GM21367 (cell line): ENCODE results near the gene RMND5A.
"Not testable (repeated sequence)": the region's sequence is repeated elsewhere in the genome, so short reads cannot be mapped to it uniquely, and the experiment has no call there.

Source experiments
- ATAC-seq: cut with Tn5 transposase; IDR thresholded peaks from one replicate; pipeline ENCODE4 v1.9.1; 2021; ENCODE audit not compliant: unreplicated experiment

RMND5A gene

GRCh38 chr2:86719637-86720539 lies at the start of gene RMND5A:
Gene RMND5A, plus strand, starts transcription at chr2:86720291. Its CDS starts 377 bp downstream, at chr2:86720668.
- ATAC-seq = peak; percentile 88

- ATAC-seq = no peak
These were observed 48.6 kb upstream of the RMND5A start for GRCh38 chr2:86671337-86671981.

GRCh38 chr2:86672027-86672545 lies 48.0 kb upstream of the RMND5A start:
- ATAC-seq = no peak

- no peak for ATAC-seq
These were observed 47.1 kb upstream of the RMND5A start for GRCh38 chr2:86673011-86673410.

- no peak for ATAC-seq
These were observed 46.0 kb upstream of the RMND5A start for GRCh38 chr2:86673986-86674670.

- ATAC-seq = no peak
These were observed 45.0 kb upstream of the RMND5A start for GRCh38 chr2:86675104-86675503.

GRCh38 chr2:86675511-86676015 lies 44.5 kb upstream of the RMND5A start:
- no peak for ATAC-seq

- no peak for ATAC-seq
These were observed 42.3 kb upstream of the RMND5A start for GRCh38 chr2:86677816-86678215.

- no peak for ATAC-seq
These were observed 41.1 kb upstream of the RMND5A start for GRCh38 chr2:86679036-86679435.

GRCh38 chr2:86685351-86685750 lies 34.7 kb upstream of the RMND5A start:
- no peak for ATAC-seq

GRCh38 chr2:86686460-86686859 lies 33.6 kb upstream of the RMND5A start:
- ATAC-seq = no peak

- no peak for ATAC-seq
These were observed 33.2 kb upstream of the RMND5A start for GRCh38 chr2:86686905-86687304.

- no peak for ATAC-seq
These were observed 24.9 kb upstream of the RMND5A start for GRCh38 chr2:86695053-86695691.

- ATAC-seq = no peak
These were observed 22.5 kb upstream of the RMND5A start for GRCh38 chr2:86697551-86698104.

- no peak for ATAC-seq
These were observed 19.4 kb upstream of the RMND5A start for GRCh38 chr2:86700690-86701089.

- ATAC-seq = no peak
These were observed 16.3 kb upstream of the RMND5A start for GRCh38 chr2:86703704-86704361.

- no peak for ATAC-seq
These were observed 15.6 kb upstream of the RMND5A start for GRCh38 chr2:86704459-86704971.

GRCh38 chr2:86706220-86706619 lies 13.9 kb upstream of the RMND5A start:
- no peak for ATAC-seq

GRCh38 chr2:86706935-86707334 lies 13.2 kb upstream of the RMND5A start:
- ATAC-seq = no peak

- ATAC-seq = not testable (repeated sequence)
These were observed 12.0 kb upstream of the RMND5A start for GRCh38 chr2:86708126-86708525.
